Right atrium auricular region (tissue), 2 donors: ENCODE measurements around the gene PLA2G10. TPM values are rescaled to one million over a fixed set of nuclear protein-coding genes. Genes with fewer than 3 reads are reported as not detected.
"Not testable (repeated sequence)": the region's sequence is repeated elsewhere in the genome, so short reads cannot be mapped to it uniquely, and the experiment has no call there.

Source experiments
- DNase-seq: peaks from one replicate; pipeline ENCODE4 v3.0.0-alpha.2; 2019; ENCODE audit warnings: low spot score
- H3K27ac ChIP-seq, 2 donors: fragments of 200-600 bp; sonication (generic); 1 replicate in 1 of 2; 2 replicates in 1 of 2; pipeline ENCODE4 v1.5.1; 2016 to 2019
- H3K27me3 ChIP-seq, 2 donors: fragments of 200-600 bp; sonication (generic); one replicate each; pipeline versions ENCODE4 v1.5.1 to v1.6.0; 2017 to 2019
- H3K36me3 ChIP-seq: fragments of 200-600 bp; sonication (generic); one replicate; pipeline ENCODE4 v1.5.1; 2016
- H3K4me1 ChIP-seq, 2 donors: fragments of 200-600 bp; sonication (generic); one replicate each; pipeline versions ENCODE4 v1.5.1 to v1.6.0; 2017 to 2019
- H3K4me3 ChIP-seq, 2 donors: fragments of 200-600 bp; sonication (generic); 1 replicate in 1 of 2; 2 replicates in 1 of 2; pipeline ENCODE4 v1.5.1; 2017 to 2019; ENCODE audit warnings: mild to moderate bottlenecking in 1 of 2, moderate library complexity in 1 of 2
- H3K9me3 ChIP-seq, 2 donors: fragments of 200-600 bp; sonication (generic); one replicate each; pipeline ENCODE4 v1.5.1; 2019
- total RNA-seq, 2 donors: library from RNA; depleted of rRNA; stranded (reverse); fragments of >200 nt; gene quantifications; one replicate each; pipeline ENCODE4 v1.1.0, GENCODE V29; 2016

Gene PLA2G10
- total RNA-seq, result not detected

- not testable (repeated sequence) for H3K4me3 ChIP-seq, H3K27me3 ChIP-seq, DNase-seq, H3K4me1 ChIP-seq, H3K9me3 ChIP-seq, H3K36me3 ChIP-seq, H3K27ac ChIP-seq
Observed at GRCh38 chr16:14694129-14694528, at the start of gene PLA2G10. Gene PLA2G10, minus strand, starts transcription at chr16:14694308. Its CDS starts 79 bp downstream, at chr16:14694229.

GRCh38 chr16:14742273-14743128, 48.4 kb upstream of the PLA2G10 start, which contains the start of gene NPIPA2:
Gene NPIPA2, plus strand, starts transcription at chr16:14742533. Its CDS starts 5,533 bp downstream, at chr16:14748066.
- H3K36me3 ChIP-seq, DNase-seq, H3K4me1 ChIP-seq, H3K27ac ChIP-seq, H3K27me3 ChIP-seq, H3K4me3 ChIP-seq, H3K9me3 ChIP-seq: not testable (repeated sequence)

- H3K27me3 ChIP-seq, H3K9me3 ChIP-seq, H3K27ac ChIP-seq, H3K4me1 ChIP-seq, DNase-seq, H3K4me3 ChIP-seq, H3K36me3 ChIP-seq: not testable (repeated sequence)
Observed at GRCh38 chr16:14741794-14742193, 47.7 kb upstream of the PLA2G10 start.

- not testable (repeated sequence) for H3K9me3 ChIP-seq, H3K4me1 ChIP-seq, H3K27me3 ChIP-seq, H3K27ac ChIP-seq, DNase-seq, H3K36me3 ChIP-seq, H3K4me3 ChIP-seq
Observed at GRCh38 chr16:14740832-14741385, 46.8 kb upstream of the PLA2G10 start.

- not testable (repeated sequence) for H3K4me3 ChIP-seq, H3K9me3 ChIP-seq, H3K27me3 ChIP-seq, DNase-seq, H3K4me1 ChIP-seq, H3K36me3 ChIP-seq, H3K27ac ChIP-seq
Observed at GRCh38 chr16:14733233-14733632, 39.1 kb upstream of the PLA2G10 start.

GRCh38 chr16:14703156-14704011, 9.3 kb upstream of the PLA2G10 start, which contains the start of gene NPIPA3:
Gene NPIPA3, plus strand, starts transcription at chr16:14703411. Its CDS starts 5,533 bp downstream, at chr16:14708944.
- H3K27me3 ChIP-seq, H3K4me3 ChIP-seq, DNase-seq, H3K9me3 ChIP-seq, H3K4me1 ChIP-seq, H3K27ac ChIP-seq, H3K36me3 ChIP-seq: not testable (repeated sequence)

- H3K4me1 ChIP-seq, DNase-seq, H3K27me3 ChIP-seq, H3K9me3 ChIP-seq, H3K36me3 ChIP-seq, H3K27ac ChIP-seq, H3K4me3 ChIP-seq: not testable (repeated sequence)
Observed at GRCh38 chr16:14702672-14703071, 8.6 kb upstream of the PLA2G10 start.

- not testable (repeated sequence) for H3K27me3 ChIP-seq, H3K4me1 ChIP-seq, H3K36me3 ChIP-seq, H3K27ac ChIP-seq, H3K9me3 ChIP-seq, H3K4me3 ChIP-seq, DNase-seq
Observed at GRCh38 chr16:14701859-14702258, 7.8 kb upstream of the PLA2G10 start.

- not testable (repeated sequence) for H3K27ac ChIP-seq, H3K9me3 ChIP-seq, H3K4me1 ChIP-seq, DNase-seq, H3K4me3 ChIP-seq, H3K27me3 ChIP-seq, H3K36me3 ChIP-seq
Observed at GRCh38 chr16:14685870-14686793, 8.0 kb downstream of the PLA2G10 start.
